Measurements from ENCODE around the gene SAPCD2.
"Not testable (repeated sequence)": the region's sequence is repeated elsewhere in the genome, so short reads cannot be mapped to it uniquely, and the experiment has no call there.

The SAPCD2 gene

GRCh38 chr9:137064027-137064879 lies 6.1 kb downstream of the SAPCD2 start:
- no peak for FAIRE-seq

- no peak for FAIRE-seq
These were observed 6.9 kb downstream of the SAPCD2 start for GRCh38 chr9:137063311-137064026.

GRCh38 chr9:137062798-137063197 lies 7.6 kb downstream of the SAPCD2 start:
- FAIRE-seq = not testable (repeated sequence)

- no peak for FAIRE-seq
These were observed 8.0 kb downstream of the SAPCD2 start for GRCh38 chr9:137062384-137062783.

- FAIRE-seq = no peak
These were observed 11.7 kb downstream of the SAPCD2 start for GRCh38 chr9:137058521-137059234.

GRCh38 chr9:137057545-137057944 lies 12.8 kb downstream of the SAPCD2 start:
- FAIRE-seq = no peak

- FAIRE-seq = no peak
These were observed 13.5 kb downstream of the SAPCD2 start for GRCh38 chr9:137056739-137057415.

GRCh38 chr9:137055385-137056364 lies 14.7 kb downstream of the SAPCD2 start:
- no peak for FAIRE-seq

GRCh38 chr9:137054932-137055384 lies 15.4 kb downstream of the SAPCD2 start:
- no peak for FAIRE-seq

GRCh38 chr9:137053944-137054931 lies 16.1 kb downstream of the SAPCD2 start, which contains the start of gene ENTPD2:
Gene ENTPD2, minus strand, starts transcription at chr9:137054061. Its CDS starts 64 bp downstream, at chr9:137053997.
- no peak for FAIRE-seq

GRCh38 chr9:137052998-137053943 lies 17.1 kb downstream of the SAPCD2 start:
- no peak for FAIRE-seq

GRCh38 chr9:137052293-137052692 lies 18.1 kb downstream of the SAPCD2 start:
- FAIRE-seq = no peak

GRCh38 chr9:137051145-137051724 lies 19.1 kb downstream of the SAPCD2 start:
- FAIRE-seq = no peak

- no peak for FAIRE-seq
These were observed 19.8 kb downstream of the SAPCD2 start for GRCh38 chr9:137050570-137050969.

GRCh38 chr9:137049544-137050449 lies 20.6 kb downstream of the SAPCD2 start:
- no peak for FAIRE-seq

- FAIRE-seq = no peak
These were observed 21.5 kb downstream of the SAPCD2 start for GRCh38 chr9:137048655-137049543.

Measured in A204.1 (cell line).